Measurements from ENCODE around the gene KIF20A. TPM values are rescaled to one million over a fixed set of nuclear protein-coding genes. Genes with fewer than 3 reads are reported as not detected.
A peak's percentile ranks its signal among the peaks of the same experiment; 100 is the strongest.
"Not testable (repeated sequence)": the region's sequence is repeated elsewhere in the genome, so short reads cannot be mapped to it uniquely, and the experiment has no call there.

Gene KIF20A
- total RNA-seq = 1.6 and 2.8 TPM in 2 replicates
- polyA plus RNA-seq (2012) = 0.42 TPM

GRCh38 chr5:138178516-138179276 lies at the start of gene KIF20A, which contains the start of gene BRD8:
KIF20A (plus strand) TSS chr5:138179112; CDS start chr5:138179681, 569 bp downstream.
BRD8 (minus strand) TSS chr5:138178630; CDS start chr5:138178614, 16 bp downstream.
- peak; percentile 97 for DNase-seq (ENCODE audit: low read depth)

- no peak for DNase-seq (ENCODE audit: low read depth)
Measured at GRCh38 chr5:138129347-138129746, 49.6 kb upstream of the KIF20A start.

GRCh38 chr5:138132543-138132942 lies 46.4 kb upstream of the KIF20A start:
- DNase-seq (ENCODE audit: low read depth) = no peak

DNA sequence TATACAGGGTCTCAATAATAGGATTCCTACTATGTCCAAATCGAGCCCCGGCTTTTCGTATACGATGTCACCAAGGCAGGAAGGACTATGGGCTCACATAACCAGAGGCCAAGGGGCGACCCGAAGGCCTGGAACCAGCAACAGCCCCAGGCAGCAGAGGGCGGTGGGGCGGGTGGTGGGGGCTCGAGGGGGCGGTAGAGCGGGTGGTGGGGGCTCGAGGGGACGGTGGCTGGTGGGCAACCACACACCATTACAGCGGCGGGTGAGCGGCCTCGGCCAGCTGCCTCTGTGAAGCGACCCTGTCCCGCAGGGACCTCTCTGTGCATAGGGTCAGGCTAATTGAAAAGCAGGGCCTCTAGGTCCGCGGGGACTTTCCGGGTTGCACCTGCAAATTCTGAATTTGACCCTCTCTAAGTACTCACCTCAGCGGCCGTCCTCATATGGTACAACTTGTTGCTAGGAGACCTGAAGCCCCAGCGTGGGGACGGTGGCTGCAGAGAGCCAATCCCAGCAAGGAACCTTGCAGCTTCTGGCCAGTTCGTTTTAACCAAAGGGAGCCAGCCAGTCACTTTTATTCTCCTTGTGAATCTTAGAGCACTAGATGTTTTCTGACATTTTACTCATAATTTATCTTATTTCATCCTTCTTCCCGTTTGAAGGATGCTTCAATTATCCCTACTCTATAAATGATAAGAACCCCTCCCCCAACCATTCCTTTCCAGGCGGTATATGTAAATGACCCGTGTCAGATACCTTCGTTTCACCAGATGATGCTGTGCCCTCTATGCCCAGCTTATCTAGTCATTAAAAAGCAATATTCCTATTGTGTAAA lies 39.7 kb upstream of the KIF20A start, which contains the start of gene NME5:
NME5 (minus strand) TSS at position 480 of the 832 bp plus-strand sequence. CDS start 648 bp downstream, outside the sequence.
- DNase-seq (ENCODE audit: low read depth) = peak; percentile 40

- DNase-seq (ENCODE audit: low read depth) = no peak
Measured at GRCh38 chr5:138139781-138140090, 39.2 kb upstream of the KIF20A start.

- no peak for DNase-seq (ENCODE audit: low read depth)
Measured at GRCh38 chr5:138140268-138140667, 38.6 kb upstream of the KIF20A start.

DNA sequence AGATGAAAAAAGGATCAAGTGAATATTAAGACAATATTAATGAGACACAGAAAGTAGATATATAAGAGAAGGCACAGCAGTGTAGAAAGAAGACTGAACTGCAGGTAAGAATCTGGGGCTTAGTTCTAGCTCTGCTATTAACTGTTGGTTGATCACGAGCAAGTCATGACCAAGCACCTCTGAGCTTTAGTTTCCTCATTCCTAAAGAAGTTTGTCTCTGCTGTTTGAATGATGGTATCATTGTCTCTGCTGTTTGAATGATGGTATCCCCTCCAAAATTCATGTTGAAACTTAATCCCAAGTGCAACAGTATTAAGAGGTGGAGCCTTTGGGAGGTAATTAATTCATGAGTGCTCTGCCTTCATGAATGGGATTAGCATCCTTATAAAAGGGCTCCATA lies 37.2 kb upstream of the KIF20A start:
- DNase-seq (ENCODE audit: low read depth) = no peak

- not testable (repeated sequence) for DNase-seq (ENCODE audit: low read depth)
Measured at GRCh38 chr5:138143578-138143977, 35.3 kb upstream of the KIF20A start.

DNA sequence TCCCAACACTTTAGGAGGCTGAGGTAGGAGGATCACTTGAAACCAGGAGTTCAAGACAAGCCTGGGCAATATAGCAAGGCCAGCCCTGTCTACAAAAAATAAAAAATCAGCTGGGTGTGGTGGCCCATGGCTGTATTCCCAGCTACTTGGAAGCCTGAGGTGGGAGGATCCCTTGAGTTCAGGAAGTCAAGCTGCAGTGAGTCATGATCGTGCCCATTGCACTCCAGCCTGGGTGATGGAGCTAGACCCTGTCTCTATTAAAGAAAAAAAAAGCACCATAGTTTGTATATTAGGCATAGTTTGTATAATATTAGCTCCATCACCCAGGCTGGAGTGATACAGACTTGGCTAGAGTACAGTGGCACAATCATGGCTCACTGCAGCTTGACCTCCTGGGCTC lies 30.1 kb upstream of the KIF20A start:
- peak; percentile 39 for DNase-seq (ENCODE audit: low read depth)

- no peak for DNase-seq (ENCODE audit: low read depth)
Measured at GRCh38 chr5:138149530-138149929, 29.4 kb upstream of the KIF20A start.

DNA sequence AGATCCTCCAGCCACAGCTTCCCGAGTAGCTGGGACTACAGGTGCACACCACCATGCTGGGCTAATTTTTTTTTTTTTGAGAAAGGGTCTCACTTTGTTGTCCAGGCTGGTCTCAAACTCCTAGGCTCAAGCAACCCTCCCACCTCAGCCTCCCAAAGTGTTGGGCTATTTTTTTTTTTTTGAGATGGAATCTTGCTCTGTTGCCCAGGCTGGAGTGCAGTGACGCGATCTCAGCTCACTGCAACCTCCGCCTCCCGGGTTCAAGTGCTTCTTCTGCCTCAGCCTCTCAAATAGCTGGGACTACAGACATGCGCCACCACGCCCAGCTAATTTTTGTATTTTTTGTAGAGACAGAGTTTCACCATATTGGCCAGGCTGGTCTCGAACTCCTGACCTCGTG lies 22.9 kb upstream of the KIF20A start:
- DNase-seq (ENCODE audit: low read depth) = not testable (repeated sequence)

DNA sequence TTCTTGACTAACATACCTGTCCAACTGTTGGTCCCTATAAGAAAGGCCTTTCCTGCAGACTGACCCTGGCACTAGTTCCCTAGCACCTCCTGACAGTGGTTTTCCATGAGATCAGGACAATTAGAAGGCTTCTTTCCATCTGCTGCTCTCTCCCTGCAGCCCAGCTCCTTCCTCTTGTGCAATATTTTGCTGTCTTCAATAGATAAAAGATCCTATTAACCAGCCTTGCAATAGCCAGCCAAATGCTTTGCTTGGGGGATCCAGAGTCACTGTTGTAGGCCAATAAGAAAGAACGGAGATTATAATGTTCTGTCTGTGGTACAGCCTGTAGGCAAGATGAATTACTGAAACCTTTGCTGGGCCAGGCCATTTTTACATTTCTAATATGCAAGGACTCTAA lies 21.3 kb upstream of the KIF20A start:
- DNase-seq (ENCODE audit: low read depth) = no peak

DNA sequence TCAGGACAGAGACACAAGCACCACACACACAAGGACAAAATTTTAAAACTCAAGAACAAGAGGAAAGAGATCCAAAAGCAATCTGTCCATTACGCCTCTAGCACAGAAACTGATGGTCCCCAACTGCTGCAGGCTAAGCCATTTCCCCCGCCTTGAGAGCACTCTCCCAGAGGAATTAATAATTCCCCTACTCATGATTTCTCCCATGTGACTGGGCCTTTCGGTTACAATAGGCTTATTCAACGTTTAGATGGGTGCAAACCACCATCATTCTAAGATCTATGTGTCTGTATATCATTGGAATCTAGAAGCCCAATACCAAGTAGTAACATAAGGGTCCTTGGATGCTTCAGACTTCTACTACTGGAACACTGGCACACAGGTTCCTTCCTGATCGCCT lies 19.2 kb upstream of the KIF20A start:
- no peak for DNase-seq (ENCODE audit: low read depth)

DNA sequence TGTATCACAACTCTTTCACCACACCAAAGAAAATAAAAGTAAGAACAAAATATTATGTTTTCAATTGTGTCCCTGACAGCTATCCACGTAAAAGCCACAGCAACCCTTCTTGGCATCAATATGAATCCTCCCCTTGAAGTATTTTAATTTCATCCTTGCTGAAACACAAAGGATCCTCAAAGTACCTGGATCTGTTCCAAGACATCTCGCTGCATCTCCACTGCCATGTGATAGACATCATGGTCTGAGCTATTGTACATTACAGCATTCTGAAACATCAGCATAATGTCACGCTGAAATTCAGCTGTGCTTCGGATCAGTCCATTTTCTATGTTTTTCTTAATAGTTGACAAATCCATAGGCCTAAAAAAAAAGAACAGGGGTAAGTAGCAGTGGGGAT lies 18.2 kb upstream of the KIF20A start:
- no peak for DNase-seq (ENCODE audit: low read depth)

DNA sequence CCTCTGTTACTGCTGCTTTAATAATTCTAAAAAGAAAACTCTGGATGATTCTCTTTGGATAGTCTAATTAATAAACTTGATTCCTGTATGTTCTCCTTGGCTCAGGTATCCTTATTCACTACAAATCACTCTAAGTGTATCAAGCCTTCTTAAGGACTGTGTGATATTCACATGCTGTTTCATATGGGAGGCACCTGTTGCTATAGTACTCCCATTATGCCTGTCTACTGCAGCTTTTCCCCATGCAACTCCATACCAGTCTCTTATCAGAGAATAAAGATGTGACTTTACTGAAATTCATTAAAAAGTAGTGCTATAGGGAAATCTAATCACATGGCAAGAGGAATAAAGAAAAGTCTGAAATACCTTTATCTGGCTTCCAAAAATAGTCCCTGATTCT lies 15.2 kb upstream of the KIF20A start:
- DNase-seq (ENCODE audit: low read depth) = no peak

GRCh38 chr5:138169124-138169523 lies 9.8 kb upstream of the KIF20A start:
- DNase-seq (ENCODE audit: low read depth) = no peak

DNA sequence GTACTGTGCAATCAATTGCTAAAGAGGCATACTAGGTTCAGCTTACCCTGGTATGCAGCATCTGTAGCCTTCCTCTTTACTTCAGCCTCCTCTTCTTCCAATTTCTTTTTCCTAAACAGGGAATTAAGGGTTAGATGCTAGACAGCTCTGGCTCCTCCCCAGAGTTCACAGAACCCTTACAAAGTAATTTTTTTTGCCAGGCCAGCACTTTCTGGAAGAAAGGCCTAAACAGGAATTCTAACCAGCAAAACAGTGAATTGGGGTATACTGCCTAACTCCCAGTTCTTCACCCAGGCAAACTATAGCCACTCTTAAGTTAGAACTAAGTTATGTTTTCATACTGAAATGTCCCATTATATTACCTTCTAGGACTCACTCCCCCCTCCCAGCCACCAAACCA lies 8.6 kb upstream of the KIF20A start:
- no peak for DNase-seq (ENCODE audit: low read depth)

DNA sequence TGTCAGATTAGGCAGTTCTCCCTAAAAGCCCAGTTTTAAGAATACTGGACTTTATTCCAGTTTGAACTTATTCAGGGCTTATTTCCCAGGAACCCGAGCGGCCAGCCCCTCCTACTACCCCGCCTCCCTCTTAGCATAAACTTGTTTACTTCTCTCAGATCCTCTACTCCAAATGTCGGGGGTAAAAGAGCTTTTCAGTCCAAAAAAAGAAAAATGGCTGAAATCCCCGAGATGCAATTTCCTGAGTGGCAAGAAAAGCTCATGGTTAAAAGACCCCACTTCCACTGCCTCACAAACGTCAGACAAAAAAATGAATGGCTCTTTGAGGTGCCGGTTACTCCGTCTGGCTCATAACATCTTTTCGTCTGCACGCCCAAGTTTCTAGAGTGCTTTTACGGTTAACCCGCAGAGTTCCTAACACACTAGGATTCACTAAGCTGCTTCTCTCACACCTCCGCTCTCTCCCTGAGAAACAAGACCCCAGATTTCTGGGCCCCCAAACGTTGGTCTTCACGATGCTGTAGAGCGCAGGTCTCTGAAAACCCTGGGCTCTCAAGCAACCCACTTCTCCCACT lies 884 bp upstream of the KIF20A start:
- peak; percentile 36 for DNase-seq (ENCODE audit: low read depth)

- DNase-seq (ENCODE audit: low read depth) = no peak
Measured at GRCh38 chr5:138179277-138179857, 455 bp downstream of the KIF20A start.

GRCh38 chr5:138180183-138180782 lies 1.4 kb downstream of the KIF20A start:
- DNase-seq (ENCODE audit: low read depth) = peak; percentile 55

GRCh38 chr5:138180841-138181240 lies 1.9 kb downstream of the KIF20A start:
- DNase-seq (ENCODE audit: low read depth) = no peak

Measured in myocyte (in vitro differentiated cells).